HG02678 (cell line): ENCODE data around the gene USP6NL.

Source experiments
- ATAC-seq: cut with Tn5 transposase; IDR thresholded peaks from one replicate; pipeline ENCODE4 v1.9.1; 2021; ENCODE audit warnings: mild to moderate bottlenecking, moderate library complexity; ENCODE audit not compliant: unreplicated experiment

USP6NL gene

DNA sequence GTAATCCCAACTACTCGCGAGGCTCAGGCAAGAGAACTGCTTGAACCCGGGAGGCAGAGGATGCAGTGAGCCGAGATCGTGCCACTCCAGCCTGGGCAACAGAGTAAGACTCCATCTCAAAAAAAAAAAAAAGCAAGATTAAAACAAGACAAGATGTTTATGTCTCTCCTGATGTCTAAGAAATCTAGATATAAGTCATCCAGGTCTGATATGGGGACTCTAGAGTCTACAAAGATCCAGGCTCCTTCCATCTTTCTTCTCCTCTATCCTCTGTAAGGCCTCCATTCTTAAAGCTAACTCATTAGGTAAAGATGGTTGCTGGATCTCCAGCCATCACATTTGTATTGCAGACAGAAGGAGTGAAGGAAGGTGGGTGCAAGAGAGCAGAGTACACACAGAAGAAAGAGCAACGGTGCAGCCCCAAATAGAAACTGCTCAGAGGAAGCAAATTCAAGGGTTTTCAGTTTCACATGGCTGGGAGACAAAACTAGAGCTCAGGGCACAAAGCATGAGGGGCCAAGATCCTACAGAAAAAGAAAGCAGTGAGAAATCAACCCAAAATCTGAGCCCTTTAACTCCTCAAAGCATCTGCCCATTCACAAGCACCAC is 57.6 kb downstream of the USP6NL start:
- ATAC-seq = peak; percentile 94

DNA sequence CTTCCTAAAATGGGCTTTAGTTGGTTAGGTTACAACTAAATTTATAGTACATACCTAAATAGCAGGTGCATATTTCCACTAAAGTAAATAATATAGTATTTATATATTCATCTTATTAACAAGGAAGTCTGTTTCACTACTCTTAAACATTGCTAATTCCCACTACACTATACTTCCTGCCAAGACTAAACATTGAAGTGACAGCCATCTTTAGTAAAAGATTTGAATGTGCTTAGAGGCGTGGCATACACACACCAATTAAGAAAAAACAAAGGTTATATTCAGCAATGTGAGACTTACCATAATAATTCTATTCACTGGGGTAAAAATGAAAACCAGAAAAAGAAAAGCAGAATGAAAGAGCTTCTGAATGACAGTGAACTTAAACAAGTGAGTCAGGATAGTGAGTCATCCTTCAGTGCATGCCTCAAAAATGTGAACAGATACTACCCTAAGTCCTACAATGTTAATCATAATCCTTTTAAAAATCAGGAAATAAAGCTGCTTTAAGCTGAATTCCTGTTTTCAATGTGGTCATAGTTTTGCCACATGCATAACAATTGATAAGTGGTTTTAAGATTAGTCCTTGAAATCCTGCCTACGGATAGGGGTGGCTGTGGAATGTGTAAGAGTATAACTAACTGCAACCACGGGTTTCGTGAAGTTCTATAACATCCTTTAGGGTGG is 59.4 kb downstream of the USP6NL start:
- ATAC-seq = no peak

DNA sequence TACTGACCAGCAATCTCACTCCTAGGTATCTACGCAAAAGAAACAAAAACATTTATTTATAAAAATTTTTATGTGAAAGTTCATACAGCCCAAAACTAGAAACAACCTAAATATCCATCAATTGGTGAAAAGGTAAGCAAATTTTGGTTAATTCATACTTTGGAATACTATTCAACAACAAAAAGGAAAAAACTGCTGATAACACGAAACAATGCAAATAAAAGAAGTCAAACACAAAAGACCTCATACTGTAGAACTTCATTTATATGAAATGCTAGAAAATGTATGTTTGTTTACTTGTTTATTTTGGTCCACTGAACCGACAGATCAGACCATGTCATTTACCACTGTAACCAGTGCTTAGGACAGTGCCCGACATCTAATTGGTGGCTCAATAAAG is 60.3 kb downstream of the USP6NL start:
- no peak for ATAC-seq

DNA sequence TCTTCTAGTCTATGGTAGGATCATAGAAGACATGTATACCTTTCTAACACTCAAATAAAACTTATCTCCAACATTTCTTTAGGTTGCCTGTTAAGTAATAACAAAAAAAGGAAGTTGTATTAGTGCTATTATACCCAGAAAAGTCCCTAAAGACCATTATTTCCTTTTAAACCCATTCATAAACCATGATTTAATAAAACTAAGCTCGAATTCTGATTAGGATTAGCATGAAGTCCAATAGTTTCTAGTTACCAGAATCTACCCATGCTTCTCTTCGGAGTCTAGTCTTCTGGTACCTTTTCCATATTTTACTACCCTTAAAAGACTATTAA is 62.7 kb downstream of the USP6NL start:
- ATAC-seq = no peak

DNA sequence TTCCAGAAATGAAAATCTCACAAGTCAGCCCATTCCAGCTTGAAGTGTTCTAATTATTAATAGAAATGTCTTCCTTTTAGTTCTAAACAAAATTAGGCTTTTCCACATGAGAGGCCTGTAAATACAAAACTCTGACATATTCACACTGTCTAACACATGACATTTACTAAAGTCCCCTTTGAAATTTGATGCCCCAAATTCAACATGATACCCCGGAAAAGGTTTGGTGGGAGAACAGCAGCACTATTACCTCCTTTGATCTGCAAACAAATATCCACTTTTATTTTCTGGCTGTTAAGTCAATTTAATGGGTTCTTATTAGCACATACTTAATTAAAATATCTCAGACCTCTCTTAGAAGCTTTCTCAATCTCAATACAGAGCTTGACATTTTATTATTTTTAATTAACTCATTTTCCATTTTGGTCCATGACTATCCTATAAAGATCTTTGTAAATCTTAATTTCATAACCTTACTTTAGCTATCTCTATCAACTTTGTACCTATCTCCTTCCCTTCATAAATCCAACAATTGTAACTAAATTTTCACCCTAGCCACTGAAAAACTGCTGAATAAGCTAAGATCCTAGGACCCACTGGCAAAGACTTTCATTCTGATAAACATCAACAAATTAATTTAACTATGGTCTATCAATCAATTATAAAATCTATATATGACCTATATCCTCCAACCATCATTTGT is 63.2 kb downstream of the USP6NL start:
- ATAC-seq = no peak

DNA sequence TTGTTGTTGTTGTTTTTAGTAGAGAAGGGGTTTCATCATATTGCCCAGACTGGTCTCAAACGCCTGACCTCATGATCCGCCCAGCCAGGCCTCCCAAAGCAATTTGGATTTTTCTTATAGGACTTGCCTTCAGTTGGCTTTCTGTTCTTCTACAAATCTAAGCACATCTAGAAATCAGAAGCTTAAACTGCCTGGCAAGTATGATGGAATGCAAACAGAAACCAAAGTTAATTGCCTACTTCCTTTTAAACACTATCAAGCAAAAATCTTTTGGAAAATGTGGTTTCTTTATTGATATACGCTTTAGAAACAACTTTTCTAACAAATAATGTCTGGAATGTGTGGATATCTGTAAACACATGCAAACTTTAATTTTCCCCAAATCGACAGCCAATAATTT is 64.9 kb downstream of the USP6NL start:
- no peak for ATAC-seq

DNA sequence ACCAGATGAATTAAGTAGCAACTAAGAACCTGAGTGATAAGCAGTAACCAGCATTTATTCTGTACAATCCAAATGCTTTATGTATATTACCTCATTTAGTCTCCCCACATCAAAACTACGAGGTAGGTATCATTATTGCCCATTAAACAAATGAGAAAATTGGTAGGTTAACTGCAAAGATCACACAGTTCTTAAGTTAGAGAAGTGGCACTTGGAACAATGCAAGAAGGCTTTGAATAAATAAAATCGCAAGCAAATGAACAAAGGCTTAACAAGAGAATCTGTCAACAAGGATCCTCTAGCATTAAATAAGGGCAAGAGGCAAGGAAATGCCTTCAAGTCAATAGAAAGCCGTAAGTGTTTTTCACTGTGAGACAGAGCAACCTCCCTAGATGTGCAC is 70.2 kb downstream of the USP6NL start:
- ATAC-seq = no peak

DNA sequence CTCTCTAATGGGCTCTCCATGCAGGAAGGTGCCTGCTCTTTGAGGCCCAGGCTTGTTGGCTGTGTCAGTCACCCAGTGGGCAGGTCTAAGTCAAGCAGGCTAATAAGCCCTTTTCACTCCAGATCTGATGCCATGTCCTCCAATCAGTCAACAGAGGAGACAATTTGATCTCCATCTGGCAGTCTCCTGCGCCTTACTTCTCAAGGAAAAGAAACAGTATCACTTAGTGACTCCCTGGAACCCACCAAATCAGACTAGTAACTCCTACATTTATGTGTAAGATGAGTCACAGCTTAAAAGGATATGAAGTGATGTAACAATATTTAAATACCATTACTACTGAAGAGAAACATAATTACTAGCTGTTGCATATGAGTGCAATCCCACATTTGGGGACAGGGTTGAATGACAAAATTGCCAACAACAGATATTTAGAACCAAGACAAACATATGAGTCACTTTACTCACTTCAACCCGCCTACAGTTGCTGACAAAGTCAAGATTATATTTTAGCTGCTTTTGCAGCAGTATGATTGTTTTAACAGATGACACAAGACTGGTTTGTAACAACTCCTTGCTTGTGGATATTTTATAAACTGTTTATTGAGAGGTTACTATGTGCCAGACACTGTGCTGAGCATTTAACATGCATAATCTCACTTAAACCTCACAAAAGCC is 72.1 kb downstream of the USP6NL start:
- ATAC-seq = no peak

DNA sequence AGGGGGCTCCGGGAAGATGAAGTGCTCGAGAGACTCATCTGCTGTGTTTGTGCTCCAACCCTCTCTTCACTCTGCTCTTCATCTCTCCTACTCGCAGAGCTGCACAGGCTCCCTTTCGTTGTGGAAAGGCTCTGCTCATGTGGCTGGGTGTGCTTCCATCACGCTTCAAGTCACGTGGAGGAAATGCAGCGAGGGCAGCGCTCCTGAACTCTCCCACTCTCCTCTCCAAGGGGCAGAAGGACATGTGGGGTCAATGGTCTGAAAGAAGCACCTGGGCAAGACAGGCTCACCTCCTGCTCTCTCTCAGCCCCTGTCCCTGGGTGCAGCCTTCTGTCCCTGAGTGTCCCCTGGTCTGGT is 72.6 kb downstream of the USP6NL start:
- ATAC-seq = no peak

DNA sequence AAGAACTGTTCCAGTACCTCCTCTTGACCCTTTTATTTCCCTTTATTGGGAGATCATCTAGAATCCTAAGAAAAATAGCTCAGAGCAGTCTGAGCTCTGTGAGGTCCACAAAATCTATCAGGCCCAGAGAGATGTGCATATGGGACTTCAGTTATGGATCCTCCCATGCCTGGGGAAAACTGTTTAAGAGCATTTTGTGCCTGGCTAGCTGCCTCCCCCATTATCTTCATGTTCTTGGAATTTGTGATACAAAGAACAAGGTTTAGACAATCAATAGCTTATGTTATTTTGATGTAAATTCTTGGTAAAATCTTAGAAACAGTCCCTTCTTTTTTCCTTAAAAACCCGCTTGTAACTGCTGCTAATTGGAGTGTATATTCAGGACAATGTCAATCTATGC is 75.2 kb downstream of the USP6NL start:
- ATAC-seq = no peak

DNA sequence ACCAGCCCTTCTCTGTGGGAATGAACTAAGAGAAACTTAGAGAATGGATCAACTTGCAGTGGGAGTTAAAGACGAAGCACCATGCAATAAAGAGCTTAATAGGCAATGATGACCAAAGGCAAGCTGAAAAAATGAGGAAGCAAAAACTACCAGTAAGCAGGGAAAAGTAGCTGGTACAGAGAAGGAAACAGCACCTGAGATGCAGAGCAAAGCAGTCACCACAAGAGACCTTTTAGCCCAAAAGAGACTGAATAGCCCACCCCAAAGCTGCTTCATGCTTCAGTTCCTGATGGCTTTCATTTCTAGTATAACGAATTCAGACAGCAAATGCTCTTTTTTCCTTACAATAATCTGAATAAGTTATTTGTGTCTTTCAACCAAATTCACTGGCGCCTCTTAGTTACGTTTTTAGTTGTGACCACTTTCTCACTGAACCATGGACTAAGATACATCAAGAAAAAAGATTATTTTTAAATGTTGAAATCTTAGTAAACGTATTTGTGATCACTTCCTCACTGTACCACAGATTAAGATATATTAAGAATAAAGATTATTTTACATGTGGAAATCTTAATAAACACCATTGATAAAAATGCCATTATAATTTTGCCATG is 76.0 kb downstream of the USP6NL start:
- ATAC-seq = peak; percentile 51

DNA sequence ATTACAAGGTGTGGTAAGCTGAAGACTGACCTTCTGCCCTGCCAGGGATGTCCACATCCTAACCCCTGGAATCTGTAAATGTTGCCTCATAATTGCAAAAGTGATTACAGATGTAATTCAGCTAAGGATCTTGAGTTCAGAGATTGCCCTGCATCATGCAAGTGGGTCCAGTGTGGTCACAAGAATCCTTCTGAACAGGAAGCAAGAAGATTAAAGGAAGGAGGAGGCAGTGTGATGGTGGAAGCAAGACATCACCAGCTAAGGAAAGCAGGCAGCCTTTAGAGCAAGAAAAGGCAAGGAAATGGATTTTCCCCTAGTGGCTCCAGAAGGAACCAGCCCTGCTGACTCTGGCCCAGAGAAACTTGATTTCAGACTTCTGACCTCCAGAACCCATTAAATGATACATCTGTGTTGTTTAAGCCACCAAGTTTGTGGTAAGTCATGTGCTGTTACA is 78.1 kb downstream of the USP6NL start:
- no peak for ATAC-seq

DNA sequence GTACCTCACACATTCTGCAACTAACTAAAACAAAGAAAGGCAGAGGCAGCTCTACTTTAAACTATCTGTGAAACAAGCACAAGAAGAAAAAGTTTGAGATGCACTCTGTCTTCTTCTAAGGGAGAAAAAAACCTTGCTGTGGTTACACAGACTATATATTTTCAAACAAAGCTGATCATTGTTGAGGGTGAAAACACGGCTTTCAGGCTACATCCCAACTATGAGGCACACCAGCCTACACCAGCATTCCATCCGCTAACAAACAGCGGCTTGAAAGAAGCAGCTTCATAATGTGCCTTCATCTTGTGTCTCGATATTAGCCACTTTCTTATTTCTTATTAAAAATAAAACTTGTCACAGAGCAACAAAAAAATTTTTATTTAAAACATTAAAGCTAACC is 79.1 kb downstream of the USP6NL start:
- no peak for ATAC-seq

DNA sequence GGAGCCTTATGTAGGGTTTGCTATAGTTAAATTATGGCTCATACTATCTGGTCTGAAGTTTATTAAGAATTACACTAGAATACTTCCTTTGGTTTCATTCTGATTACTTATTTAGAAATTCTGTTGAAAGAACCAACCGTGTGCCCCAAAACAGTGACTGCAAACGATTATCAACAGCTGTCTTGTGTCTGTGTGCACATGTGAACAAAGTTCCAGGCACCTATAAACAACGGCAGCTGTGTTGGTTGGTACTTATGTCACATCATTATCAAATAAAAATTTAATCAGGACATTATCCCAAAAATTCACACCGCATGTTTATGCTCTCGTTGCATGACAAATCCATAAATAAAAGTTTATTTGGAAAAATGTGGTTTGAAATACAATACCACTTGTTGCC is 80.6 kb downstream of the USP6NL start:
- no peak for ATAC-seq

DNA sequence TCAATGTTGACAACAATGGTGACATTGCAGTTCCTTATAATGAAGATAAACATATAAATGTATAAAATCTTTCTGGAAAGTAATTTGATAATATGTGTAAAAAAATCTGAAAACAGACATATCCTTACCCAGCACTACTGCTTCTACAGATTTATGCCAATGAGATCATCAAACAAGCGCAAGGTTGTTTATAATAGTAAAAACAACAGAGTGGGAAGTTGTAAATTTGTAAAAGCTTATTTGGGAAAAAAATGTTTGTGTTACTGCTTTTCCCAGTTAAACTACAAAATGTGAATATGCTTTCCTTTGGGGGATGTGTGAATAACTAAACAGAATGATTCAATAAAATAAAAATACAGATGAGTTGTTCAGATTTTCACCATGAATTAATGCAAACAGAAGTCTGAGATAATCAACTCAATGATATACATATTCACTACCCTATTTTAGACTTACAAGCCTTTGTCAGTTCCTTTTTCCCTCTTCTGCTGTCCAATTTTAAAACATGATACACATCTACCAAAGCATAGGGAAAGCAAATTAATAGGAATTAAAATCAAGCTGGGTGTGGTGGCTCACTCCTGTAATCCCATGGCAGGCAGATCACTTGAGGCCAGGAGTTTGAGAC is 82.1 kb downstream of the USP6NL start:
- ATAC-seq = no peak

DNA sequence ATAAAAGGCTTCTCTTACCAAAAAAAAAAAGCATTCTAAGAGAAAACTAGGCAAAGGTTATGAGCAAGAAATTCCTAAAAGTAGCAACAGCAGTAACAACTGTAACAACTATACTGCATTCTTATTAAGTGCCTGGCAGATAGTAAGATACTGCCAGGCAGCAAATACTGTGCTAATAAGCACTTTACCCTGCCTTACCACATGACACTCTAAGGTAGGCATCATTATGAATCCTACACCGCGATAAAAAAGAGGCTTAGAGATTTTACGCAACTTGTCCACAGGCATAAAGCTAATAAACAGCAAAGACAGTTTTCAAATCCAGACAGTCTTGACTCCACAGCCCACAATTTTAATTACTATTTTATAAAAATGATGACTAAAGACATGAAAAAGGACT is 83.2 kb downstream of the USP6NL start:
- no peak for ATAC-seq

DNA sequence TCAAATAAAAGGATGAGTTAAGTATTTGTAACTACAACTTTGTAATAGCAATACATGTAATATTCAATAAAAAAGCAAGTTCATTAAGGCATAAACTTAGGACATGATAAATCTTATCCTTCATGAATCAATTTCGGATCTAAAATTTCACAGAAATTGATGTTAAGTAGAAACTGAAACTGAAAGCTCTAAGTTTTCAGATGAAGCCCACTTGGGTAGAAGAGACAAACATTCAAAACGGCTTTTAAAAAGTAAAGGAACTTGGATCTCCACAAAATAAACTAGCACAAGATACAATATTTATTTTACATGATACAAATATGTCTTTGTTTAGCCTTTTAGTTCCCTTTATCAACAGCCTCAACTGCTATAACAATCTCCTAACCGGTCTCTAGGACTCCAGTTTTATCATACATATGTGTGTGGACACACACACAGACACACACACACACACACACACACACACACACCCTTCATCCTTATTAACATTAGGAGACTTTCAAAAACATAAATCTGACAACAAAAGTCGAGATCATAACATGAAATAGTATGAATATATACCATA is 83.7 kb downstream of the USP6NL start:
- ATAC-seq = no peak

DNA sequence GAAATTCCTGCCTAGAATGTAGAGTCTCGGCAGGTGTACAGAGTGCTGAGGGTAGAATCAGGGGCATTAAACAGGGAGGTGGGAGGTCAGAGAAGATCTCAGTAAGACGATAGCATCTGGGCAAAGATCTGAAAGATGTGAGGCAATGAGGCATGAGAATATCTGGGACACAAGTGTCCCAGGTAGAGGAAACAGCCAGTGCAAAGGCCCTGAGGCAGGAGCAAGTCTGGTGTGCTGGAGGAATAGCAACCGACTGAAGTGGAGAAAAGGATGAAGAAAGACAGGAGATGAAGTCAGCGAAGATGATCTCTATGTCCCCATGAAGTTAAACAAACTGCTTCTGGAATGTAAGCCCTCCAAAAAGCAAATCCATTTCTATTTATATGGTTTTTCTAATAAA is 84.4 kb downstream of the USP6NL start:
- no peak for ATAC-seq

DNA sequence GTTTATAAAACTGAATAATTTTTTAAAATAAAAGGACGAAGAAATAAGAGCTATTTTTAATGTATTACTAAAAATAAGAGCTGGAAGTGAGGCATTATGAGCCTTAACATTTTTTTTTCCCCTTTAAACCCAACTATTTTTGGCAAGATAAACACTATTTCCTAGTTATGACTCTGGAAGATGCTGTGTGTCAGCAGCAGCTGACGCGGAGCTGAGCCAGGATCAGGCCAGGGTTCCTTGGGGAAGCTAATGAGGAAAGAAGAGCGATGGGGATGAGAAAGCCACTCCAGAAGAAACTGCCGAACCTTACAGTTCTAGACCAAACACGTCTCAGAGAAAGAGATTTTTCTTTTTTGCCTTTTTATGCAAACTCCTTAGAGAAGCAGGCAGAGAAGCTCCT is 85.9 kb downstream of the USP6NL start:
- no peak for ATAC-seq

DNA sequence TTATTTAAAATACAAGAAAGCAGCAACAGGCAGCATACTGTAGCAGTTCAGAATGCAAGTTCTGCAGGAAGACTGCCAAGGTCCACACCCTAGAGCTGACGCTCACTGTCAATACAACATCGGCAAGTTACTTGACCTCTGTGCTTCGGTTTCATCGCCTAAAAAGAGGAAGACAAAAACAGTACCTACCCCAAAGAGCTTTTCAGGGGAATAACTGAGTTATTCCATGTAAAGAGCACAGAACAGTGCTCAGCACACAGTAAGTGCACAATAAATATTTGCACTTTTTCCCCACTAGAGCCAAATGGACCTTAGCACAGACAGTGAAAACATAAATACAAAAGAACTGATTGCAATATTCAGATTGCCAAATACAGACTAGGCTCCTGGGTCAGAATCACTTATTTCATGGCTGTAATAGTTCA is 88.6 kb downstream of the USP6NL start:
- ATAC-seq = no peak

DNA sequence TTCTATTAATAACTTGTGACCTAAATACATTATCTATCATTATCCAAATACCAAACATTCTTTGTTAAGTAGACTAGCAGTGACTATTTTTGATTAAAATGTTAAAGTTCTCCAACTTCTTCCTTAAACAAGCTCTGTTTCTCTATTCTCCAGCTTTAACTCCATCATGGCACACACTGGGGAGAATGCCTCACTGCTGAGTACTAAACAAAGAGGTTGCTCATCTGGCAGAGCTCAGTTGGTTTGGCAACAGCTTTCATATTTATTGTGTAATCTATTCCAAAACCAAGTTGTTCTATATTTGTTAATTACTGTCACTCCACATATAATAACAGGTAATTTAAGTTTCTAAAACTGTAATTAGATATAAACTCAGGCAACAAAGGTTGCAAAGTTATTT is 89.6 kb downstream of the USP6NL start:
- ATAC-seq = no peak
